HL-60 (cell line): ENCODE data around the gene SYTL2.
"Not testable (repeated sequence)": the region's sequence is repeated elsewhere in the genome, so short reads cannot be mapped to it uniquely, and the experiment has no call there.

Experiments
- DNase-seq, 2 experiments: peaks; one replicate each; pipeline ENCODE4 v3.0.0-alpha.2; 2010 to 2020; ENCODE audit warnings: low read depth in 1 of 2, low spot score in 1 of 2
- H3K27ac ChIP-seq: fragments of 250-450 bp; sonication (Bioruptor Pico); replicated peaks from 2 replicates; pipeline ENCODE4 v1.5.1; 2020; ENCODE audit warnings: mild to moderate bottlenecking, moderate library complexity
- H3K27me3 ChIP-seq: fragments of 250-450 bp; sonication (Bioruptor Pico); 2 replicates; pipeline ENCODE4 v1.5.1; 2021; ENCODE audit warnings: mild to moderate bottlenecking, moderate library complexity; ENCODE audit not compliant: insufficient read depth, poor library complexity, severe bottlenecking
- H3K4me3 ChIP-seq: replicated peaks from 2 replicates; pipeline ENCODE4 v1.5.1; 2011; ENCODE audit warnings: mild to moderate bottlenecking, control low read depth, low read length; ENCODE audit not compliant: insufficient read depth
- CTCF ChIP-seq: IDR thresholded peaks from one replicate; pipeline ENCODE4 v1.5.1; 2011; ENCODE audit warnings: low read length, control low read depth, inconsistent platforms; ENCODE audit not compliant: insufficient read depth
- GABPA ChIP-seq: IDR thresholded peaks from 2 replicates; pipeline ENCODE4 v1.6.1; 2012; ENCODE audit warnings: low read depth
- POLR2AphosphoS5 ChIP-seq: IDR thresholded peaks from 2 replicates; pipeline ENCODE4 v1.6.1; 2012; ENCODE audit warnings: low read depth
- REST ChIP-seq: IDR thresholded peaks from 2 replicates; pipeline ENCODE4 v1.6.1; 2012; ENCODE audit warnings: low read depth; ENCODE audit not compliant: insufficient replicate concordance
- SPI1 ChIP-seq: IDR thresholded peaks from 2 replicates; pipeline ENCODE4 v1.6.1; 2012; ENCODE audit warnings: low read depth, mild to moderate bottlenecking, borderline replicate concordance

SYTL2 gene

GRCh38 chr11:85844439-85845123 lies 33.6 kb upstream of the SYTL2 start:
- TF ChIP-seq POLR2AphosphoS5 (no peak), REST (no peak), GABPA (no peak), CTCF (no peak), SPI1 (no peak)
- no peaks in the 10 kb centered on the region for H3K27me3 ChIP-seq
- no peak overlapping the region for H3K27ac ChIP-seq
- no peak overlapping the region for H3K4me3 ChIP-seq
- peak in 1 of 2 experiments; percentile 44 for DNase-seq

GRCh38 chr11:85843929-85844328 lies 33.0 kb upstream of the SYTL2 start:
- TF ChIP-seq POLR2AphosphoS5 (no peak), GABPA (no peak), SPI1 (no peak), CTCF (no peak), REST (no peak)
- no peak for DNase-seq
- Histone ChIP-seq H3K4me3 (no peak overlapping the region), H3K27ac (no peak overlapping the region), H3K27me3 (no peaks in the 10 kb centered on the region)

- not testable (repeated sequence) for H3K4me3 ChIP-seq, DNase-seq, H3K27me3 ChIP-seq, H3K27ac ChIP-seq
Measured at GRCh38 chr11:85840932-85841331, 30.0 kb upstream of the SYTL2 start.

- no peak overlapping the region for H3K4me3 ChIP-seq
- no peak for TF ChIP-seq SPI1
- no peak for TF ChIP-seq GABPA
- no peak for TF ChIP-seq CTCF
- TF ChIP-seq REST, result no peak
- TF ChIP-seq POLR2AphosphoS5, result no peak
- DNase-seq, result no peak
- H3K27ac ChIP-seq, result no peak overlapping the region
- H3K27me3 ChIP-seq, result no peaks in the 10 kb centered on the region
Measured at GRCh38 chr11:85835729-85836128, 24.8 kb upstream of the SYTL2 start.
